Activated CD8-positive, alpha-beta T cell treated with anti-CD3 and anti-CD28 coated beads for 36 hours (primary cell): ENCODE measurements around the gene C11orf98. TPM values are rescaled to one million over a fixed set of nuclear protein-coding genes. Genes with fewer than 3 reads are reported as not detected.

Source experiments
- ATAC-seq: fragments of 200-7000 bp; cut with Tn5 transposase; one replicate; pipeline ENCODE4 v1.10.0; 2021; ENCODE audit warnings: mild to moderate bottlenecking, moderate library complexity
- CTCF ChIA-PET: fragments of 350-600 bp; sonication (Branson Sonifier 250); formaldehyde crosslinking; loops from one replicate; lab custom pipeline; 2021; ENCODE audit warnings: antibody characterized with exemption; lab: Charles Lee
- POLR2A ChIA-PET: fragments of 350-600 bp; sonication (Branson Sonifier 250); formaldehyde crosslinking; loops from one replicate; lab custom pipeline; 2021; ENCODE audit warnings: antibody characterized with exemption; lab: Charles Lee
- DNase-seq: peaks from one replicate; pipeline ENCODE4 v3.0.0-alpha.2; 2020
- H3K27ac Mint-ChIP-seq: one replicate; pipeline ENCODE4 v1.8.0; 2021; ENCODE audit warnings: mild to moderate bottlenecking, mixed read lengths
- H3K27me3 Mint-ChIP-seq: one replicate; pipeline ENCODE4 v1.8.0; 2021; ENCODE audit warnings: mixed read lengths
- H3K36me3 Mint-ChIP-seq: one replicate; pipeline ENCODE4 v1.8.0; 2021; ENCODE audit warnings: low read depth, mixed read lengths
- H3K4me1 Mint-ChIP-seq: one replicate; pipeline ENCODE4 v1.8.0; 2021; ENCODE audit warnings: low read depth, mixed read lengths
- H3K4me3 Mint-ChIP-seq: one replicate; pipeline ENCODE4 v1.8.0; 2021; ENCODE audit warnings: mild to moderate bottlenecking, moderate library complexity, mixed read lengths
- H3K9me3 Mint-ChIP-seq: one replicate; pipeline ENCODE4 v1.8.0; 2021; ENCODE audit warnings: mixed read lengths
- CTCF ChIP-seq: fragments of 200-600 bp; IDR thresholded peaks from one replicate; pipeline ENCODE4 v1.8.0; 2022; ENCODE audit warnings: antibody characterized with exemption, mild to moderate bottlenecking
- intact Hi-C: fragments of 100-400 bp; cut with micrococcal nuclease; formaldehyde crosslinking; loops from one replicate; pipeline ENCODE4 v1.10.0; 2022
- total RNA-seq, 2 experiments: library from RNA; stranded (reverse); gene quantifications; one replicate each; pipeline ENCODE4 v1.2.3, GENCODE V29; 2021

C11orf98 gene
- total RNA-seq, 2 experiments from 2014 or later = 108 TPM

GRCh38 chr11:62645946-62646824, 18.8 kb downstream of the C11orf98 start, which contains the start of gene GANAB:
Gene GANAB (minus strand): TSS chr11:62646613. CDS start chr11:62646599, 14 bp downstream.
- DNase-seq (peak; percentile 100), ATAC-seq (peak; percentile 98)
- peaks cover 30% of the 10 kb centered on the region for H3K4me1 Mint-ChIP-seq
- peak within 1 kb of the TSS; percentile 100 for H3K4me3 Mint-ChIP-seq
- H3K9me3 Mint-ChIP-seq = no peaks in the 10 kb centered on the region
- POLR2A ChIA-PET = interaction anchor here (0.8 to 13.3 kb wide), 15 partner anchors 9 to 209 kb away, joined by 3 to 263 read pairs (median 6); partner anchors contain the start of genes B3GAT3, C11orf98, CSKMT and LBHD1
- TF ChIP-seq CTCF = no peak
- intact Hi-C loops = loop anchor here (5.0 kb wide), 1 partner anchor 34 kb away; the partner anchor contains the start of genes EML3 and ROM1
- CTCF ChIA-PET = interaction anchor here (0.8 to 1.6 kb wide), 3 partner anchors 35 to 108 kb away, joined by 3 to 4 read pairs (median 3); partner anchors contain the start of gene ZBTB3
- no peaks in the 10 kb centered on the region for H3K27me3 Mint-ChIP-seq
- H3K27ac Mint-ChIP-seq = peak within 1 kb of the TSS; percentile 99
- H3K36me3 Mint-ChIP-seq = peaks cover 40% of the 10 kb centered on the region

DNA sequence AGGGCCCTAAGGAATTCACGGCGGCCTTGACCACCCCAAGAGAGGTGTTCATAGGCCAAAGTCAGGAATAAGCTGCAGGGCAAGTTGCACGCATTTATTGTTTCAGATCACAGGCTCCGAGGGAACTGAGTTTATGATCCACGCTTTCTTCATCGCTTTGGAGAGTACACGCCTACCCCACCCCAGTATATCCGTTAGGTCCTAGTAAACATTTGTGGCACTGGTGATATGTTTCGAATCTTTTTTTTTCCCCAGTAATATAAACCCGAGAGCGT, 19.4 kb downstream of the C11orf98 start:
- TF ChIP-seq CTCF = no peak
- ChIA-PET POLR2A (interaction anchor here (0.8 to 13.3 kb wide), 14 partner anchors 10 to 210 kb away, joined by 3 to 263 read pairs (median 6); partner anchors contain the start of genes B3GAT3, C11orf98, CSKMT and LBHD1), CTCF (no interaction called here)
- H3K4me3 Mint-ChIP-seq = peak overlapping the region; percentile 100
- no peaks in the 10 kb centered on the region for H3K9me3 Mint-ChIP-seq
- ATAC-seq = no peak
- peaks cover 41% of the 10 kb centered on the region for H3K36me3 Mint-ChIP-seq
- H3K4me1 Mint-ChIP-seq = peaks cover 31% of the 10 kb centered on the region
- peak overlapping the region; percentile 99 for H3K27ac Mint-ChIP-seq
- intact Hi-C loops = loop anchor here (5.0 kb wide), 1 partner anchor 33 kb away; the partner anchor contains the start of genes EML3 and ROM1
- H3K27me3 Mint-ChIP-seq = no peaks in the 10 kb centered on the region
- DNase-seq = peak; percentile 18

DNA sequence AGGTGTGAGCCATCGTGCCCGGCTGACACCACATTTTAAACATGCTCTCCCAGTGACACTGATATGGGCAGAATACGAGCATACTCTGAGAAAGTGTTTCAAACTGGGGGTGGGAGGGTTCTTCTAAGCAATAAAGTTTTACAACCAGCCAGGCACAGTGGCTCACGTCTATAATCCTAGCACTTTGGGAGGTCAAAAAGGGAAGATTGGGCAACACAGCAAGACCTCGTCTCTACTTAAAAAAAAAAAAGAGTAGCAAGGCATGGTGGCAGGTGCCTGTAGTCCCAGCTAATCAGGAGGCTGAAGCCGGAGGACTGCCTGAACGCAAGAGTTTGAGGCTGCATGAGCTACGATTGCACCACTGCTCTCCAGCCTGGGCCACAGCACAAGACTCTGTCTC, 20.8 kb downstream of the C11orf98 start:
- H3K9me3 Mint-ChIP-seq = no peaks in the 10 kb centered on the region
- H3K4me3 Mint-ChIP-seq = peak overlapping the region; percentile 53
- peaks cover 39% of the 10 kb centered on the region for H3K4me1 Mint-ChIP-seq
- H3K27ac Mint-ChIP-seq = peak overlapping the region; percentile 47
- DNase-seq (no peak), ATAC-seq (no peak)
- ChIA-PET CTCF (interaction anchor here (0.7 kb wide), 1 partner anchor 52 kb away, joined by 3 read pairs; no protein-coding TSS in a partner anchor), POLR2A (interaction anchor here (1.4 to 13.3 kb wide), 6 partner anchors 15 to 211 kb away, joined by 3 to 263 read pairs (median 10); partner anchors contain the start of genes B3GAT3, C11orf98, CSKMT and LBHD1)
- H3K27me3 Mint-ChIP-seq = no peaks in the 10 kb centered on the region
- TF ChIP-seq CTCF = no peak
- H3K36me3 Mint-ChIP-seq = peaks cover 47% of the 10 kb centered on the region
- intact Hi-C loops = no loop called here

DNA sequence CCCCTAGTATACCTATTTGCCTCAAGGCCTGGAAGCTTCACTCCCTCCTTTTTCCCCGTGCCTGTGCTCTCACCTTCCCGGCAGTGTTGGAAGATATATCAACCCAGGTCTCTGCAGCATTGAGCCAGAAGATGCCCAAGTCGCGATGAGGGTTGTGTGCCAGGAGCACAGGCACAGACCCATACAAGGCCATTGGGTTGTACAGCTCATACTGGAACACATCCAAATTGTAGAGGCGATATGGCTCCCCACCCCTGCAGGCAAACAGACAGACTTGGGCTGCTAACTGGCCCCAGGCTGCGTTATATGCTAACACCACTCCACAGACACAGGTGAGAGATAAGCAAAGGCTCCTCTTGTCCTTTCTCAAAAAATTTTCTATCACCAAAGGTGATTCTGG, 32.5 kb downstream of the C11orf98 start:
- Mint-ChIP-seq H3K27ac (peak overlapping the region; percentile 63), H3K4me3 (no peak overlapping the region), H3K9me3 (no peaks in the 10 kb centered on the region), H3K36me3 (peaks cover 59% of the 10 kb centered on the region), H3K27me3 (no peaks in the 10 kb centered on the region), H3K4me1 (peaks cover 15% of the 10 kb centered on the region)
- no peak for ATAC-seq
- DNase-seq = no peak
- POLR2A ChIA-PET = interaction anchor here (0.8 to 1.6 kb wide), 4 partner anchors 9 to 209 kb away, joined by 3 to 7 read pairs (median 4); partner anchors contain the start of gene INTS5
- TF ChIP-seq CTCF = no peak
- intact Hi-C loops = no loop called here
- CTCF ChIA-PET = no interaction called here
